ENCODE results near the gene GARRE1. TPM values are rescaled to one million over a fixed set of nuclear protein-coding genes. Genes with fewer than 3 reads are reported as not detected.
"Not testable (repeated sequence)": the region's sequence is repeated elsewhere in the genome, so short reads cannot be mapped to it uniquely, and the experiment has no call there.

The GARRE1 gene, protein sequence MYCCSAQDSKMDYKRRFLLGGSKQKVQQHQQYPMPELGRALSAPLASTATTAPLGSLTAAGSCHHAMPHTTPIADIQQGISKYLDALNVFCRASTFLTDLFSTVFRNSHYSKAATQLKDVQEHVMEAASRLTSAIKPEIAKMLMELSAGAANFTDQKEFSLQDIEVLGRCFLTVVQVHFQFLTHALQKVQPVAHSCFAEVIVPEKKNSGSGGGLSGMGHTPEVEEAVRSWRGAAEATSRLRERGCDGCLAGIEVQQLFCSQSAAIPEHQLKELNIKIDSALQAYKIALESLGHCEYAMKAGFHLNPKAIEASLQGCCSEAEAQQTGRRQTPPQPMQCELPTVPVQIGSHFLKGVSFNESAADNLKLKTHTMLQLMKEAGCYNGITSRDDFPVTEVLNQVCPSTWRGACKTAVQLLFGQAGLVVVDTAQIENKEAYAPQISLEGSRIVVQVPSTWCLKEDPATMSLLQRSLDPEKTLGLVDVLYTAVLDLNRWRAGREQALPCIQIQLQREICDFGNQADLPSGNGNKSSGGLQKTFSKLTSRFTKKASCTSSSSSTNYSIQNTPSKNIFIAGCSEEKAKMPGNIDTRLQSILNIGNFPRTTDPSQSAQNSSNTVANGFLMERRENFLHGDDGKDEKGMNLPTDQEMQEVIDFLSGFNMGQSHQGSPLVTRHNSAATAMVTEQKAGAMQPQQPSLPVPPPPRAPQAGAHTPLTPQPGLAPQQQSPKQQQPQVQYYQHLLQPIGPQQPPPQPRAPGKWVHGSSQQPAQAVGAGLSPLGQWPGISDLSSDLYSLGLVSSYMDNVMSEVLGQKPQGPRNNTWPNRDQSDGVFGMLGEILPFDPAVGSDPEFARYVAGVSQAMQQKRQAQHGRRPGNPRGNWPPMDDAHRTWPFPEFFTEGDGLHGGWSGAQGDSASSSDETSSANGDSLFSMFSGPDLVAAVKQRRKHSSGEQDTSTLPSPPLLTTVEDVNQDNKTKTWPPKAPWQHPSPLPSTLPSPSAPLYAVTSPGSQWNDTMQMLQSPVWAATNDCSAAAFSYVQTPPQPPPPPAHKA (N-terminal part only)
- total RNA-seq (10 to 100 TPM; 13.6 to 30.0 (median 22.5) TPM), polyA plus RNA-seq (10 to 100 TPM; 13.3 to 39.1 TPM)
- long read RNA-seq, donor 1, partial matches to known transcripts = 9 of 16 reads
- long read RNA-seq, donor 1, other reads (novel, unspliced or antisense) = 6 of 16 reads
- long read RNA-seq, donor 2, partial matches to known transcripts = 43 of 45 reads
- long read RNA-seq, donor 2, other reads (novel, unspliced or antisense) = 0 of 45 reads
- long read RNA-seq, donor 3, full-length matches to known transcripts = 6 of 30 reads
- long read RNA-seq, donor 3, partial matches to known transcripts = 21 of 30 reads
- long read RNA-seq, donor 3, other reads (novel, unspliced or antisense) = 3 of 30 reads

DNA sequence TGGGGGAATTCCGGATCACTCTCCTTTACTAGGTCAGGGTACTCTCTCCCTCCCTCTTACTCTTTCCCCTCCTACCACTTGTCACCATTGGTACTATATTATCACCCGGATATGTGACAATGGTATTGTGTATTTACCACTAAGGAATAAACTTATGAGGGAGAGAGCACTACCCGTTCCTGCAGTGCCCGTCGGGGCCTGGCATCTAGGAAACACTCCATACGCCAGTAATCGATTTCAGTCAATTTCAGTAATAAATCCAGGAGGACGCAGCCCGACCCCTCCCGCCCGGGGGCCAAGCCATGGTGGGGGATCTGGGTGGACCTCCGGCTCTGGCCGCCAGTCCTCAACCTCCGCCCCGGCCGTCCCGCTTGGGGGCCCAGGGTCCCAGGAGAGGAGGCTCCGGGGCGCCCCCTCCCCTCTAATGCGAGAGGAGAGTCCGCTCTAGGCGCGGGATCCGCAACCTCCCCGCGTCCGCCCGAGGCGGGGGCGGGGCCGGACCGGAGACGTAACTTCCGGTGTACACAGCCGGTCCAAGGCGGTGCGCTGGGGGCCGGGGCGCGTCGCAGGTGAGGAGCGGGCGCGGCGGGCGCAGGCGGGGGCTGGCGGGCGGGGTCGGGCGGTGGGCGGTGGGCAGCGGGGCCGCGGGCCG, at the start of gene GARRE1:
TSS of gene GARRE1 (plus strand) at position 509 of the 652 bp plus-strand sequence. CDS start 45,920 bp downstream, outside the sequence.
- intact Hi-C loops (cut with DNase I) = no loop called here
- Histone ChIP-seq H3K36me3 (no peaks in the 10 kb centered on the region), H3K9me3 (no peaks in the 10 kb centered on the region), H3K27ac (peak within 1 kb of the TSS; percentile 86 to 91), H3K4me3 (peak within 1 kb of the TSS; percentile 80), H3K27me3 (no peaks in the 10 kb centered on the region), H3K4me1 (ENCODE audit: insufficient read depth) (peaks cover 7% of the 10 kb centered on the region)
- 0 to 2% (median 0%) methylated on average over 24 to 56 of the region's 56 CpGs for WGBS, 3 donors
- DNase-seq = peak; percentile 87 to 92 (median 92)
- TF ChIP-seq POLR2A (IDR thresholded peaks at IDR 0.05) (peak; percentile 81), EP300 (IDR thresholded peaks at IDR 0.05) (no peak)

DNA sequence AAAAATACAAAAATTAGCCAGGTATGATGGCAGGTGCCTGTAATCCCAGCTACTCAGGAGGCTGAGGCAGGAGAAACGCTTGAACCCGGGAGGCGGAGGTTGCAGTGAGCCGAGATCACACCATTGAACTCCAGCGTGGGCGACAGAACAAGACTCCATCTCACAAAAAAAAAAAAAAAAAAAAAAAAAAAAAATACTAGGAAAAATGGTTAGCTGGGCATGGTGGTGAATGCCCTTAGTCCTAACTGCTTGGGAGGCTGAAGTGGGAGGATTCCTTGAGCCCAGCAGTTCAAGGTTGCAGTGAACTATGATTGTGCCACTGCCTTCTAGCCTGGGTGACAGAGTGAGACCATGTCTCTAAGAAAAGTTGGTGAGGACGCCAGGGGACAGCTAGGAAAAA, 49.0 kb upstream of the GARRE1 start:
- intact Hi-C loops (cut with DNase I); H3K27ac ChIP-seq; H3K4me3 ChIP-seq; H3K36me3 ChIP-seq; H3K27me3 ChIP-seq; H3K9me3 ChIP-seq; H3K4me1 ChIP-seq (ENCODE audit: insufficient read depth); DNase-seq: not testable (repeated sequence)
- WGBS, 3 donors = 92 to 96% (median 95%) methylated on average over 7 of the region's 7 CpGs

DNA sequence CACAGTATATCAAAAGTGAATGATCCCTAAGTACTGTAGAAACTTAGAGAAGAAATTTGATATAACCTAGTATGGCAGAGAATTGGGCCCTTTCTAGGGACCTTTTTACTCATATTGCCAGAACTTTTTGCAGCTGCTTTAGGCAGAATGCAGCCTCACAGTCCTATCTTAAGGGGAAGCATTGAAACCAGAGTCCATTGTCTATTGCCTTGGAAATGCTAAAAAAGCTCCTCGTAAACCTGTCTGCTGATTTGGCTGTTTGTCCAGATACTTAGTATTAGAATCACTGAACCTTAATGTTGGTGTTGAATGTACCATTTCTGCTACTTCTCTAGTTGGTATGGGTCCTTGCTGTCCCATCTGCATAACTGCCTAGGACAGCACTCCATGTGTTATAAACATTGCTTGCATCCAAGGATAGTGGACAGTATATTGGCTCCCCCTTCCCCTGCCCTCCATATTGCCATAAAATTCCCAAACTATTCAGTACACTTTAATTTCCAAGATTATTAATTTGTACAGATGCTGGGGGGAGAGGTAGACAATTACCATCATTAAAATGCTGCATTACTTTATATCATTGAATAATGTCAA, 46.0 kb upstream of the GARRE1 start:
- H3K36me3 ChIP-seq = no peaks in the 10 kb centered on the region
- TF ChIP-seq, protein P1, sequence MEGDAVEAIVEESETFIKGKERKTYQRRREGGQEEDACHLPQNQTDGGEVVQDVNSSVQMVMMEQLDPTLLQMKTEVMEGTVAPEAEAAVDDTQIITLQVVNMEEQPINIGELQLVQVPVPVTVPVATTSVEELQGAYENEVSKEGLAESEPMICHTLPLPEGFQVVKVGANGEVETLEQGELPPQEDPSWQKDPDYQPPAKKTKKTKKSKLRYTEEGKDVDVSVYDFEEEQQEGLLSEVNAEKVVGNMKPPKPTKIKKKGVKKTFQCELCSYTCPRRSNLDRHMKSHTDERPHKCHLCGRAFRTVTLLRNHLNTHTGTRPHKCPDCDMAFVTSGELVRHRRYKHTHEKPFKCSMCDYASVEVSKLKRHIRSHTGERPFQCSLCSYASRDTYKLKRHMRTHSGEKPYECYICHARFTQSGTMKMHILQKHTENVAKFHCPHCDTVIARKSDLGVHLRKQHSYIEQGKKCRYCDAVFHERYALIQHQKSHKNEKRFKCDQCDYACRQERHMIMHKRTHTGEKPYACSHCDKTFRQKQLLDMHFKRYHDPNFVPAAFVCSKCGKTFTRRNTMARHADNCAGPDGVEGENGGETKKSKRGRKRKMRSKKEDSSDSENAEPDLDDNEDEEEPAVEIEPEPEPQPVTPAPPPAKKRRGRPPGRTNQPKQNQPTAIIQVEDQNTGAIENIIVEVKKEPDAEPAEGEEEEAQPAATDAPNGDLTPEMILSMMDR (IDR thresholded peaks at IDR 0.05) = no peak
- no peak for TF ChIP-seq POLR2A (IDR thresholded peaks at IDR 0.05)
- 96 to 98% (median 97%) methylated on average over 1 of the region's 1 CpG for WGBS, 3 donors
- no peaks in the 10 kb centered on the region for H3K27me3 ChIP-seq
- DNase-seq = no peak
- intact Hi-C loops (cut with DNase I) = no loop called here
- H3K9me3 ChIP-seq = no peaks in the 10 kb centered on the region
- H3K4me1 ChIP-seq (ENCODE audit: insufficient read depth) = no peaks in the 10 kb centered on the region
- H3K4me3 ChIP-seq = no peak overlapping the region
- no peak overlapping the region for H3K27ac ChIP-seq

DNA sequence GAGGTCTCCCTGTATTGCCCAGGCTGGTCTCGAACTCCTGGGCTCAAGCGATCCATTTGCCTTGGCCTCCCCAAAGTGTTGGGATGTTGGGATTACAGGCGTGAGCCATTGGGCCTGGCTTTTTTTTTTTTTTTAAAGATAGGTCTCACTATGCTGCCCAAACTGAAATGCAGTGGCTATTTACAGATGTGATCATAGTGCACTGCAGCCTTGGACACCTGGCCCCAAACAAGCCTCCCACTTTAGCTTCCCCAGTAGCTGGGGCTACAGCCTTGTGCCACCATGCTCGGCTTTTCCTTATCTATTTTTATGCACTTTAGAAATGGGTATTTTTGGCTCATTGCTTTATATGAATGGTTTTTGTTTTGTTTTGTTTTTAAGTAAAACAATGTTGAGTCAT, 44.6 kb upstream of the GARRE1 start:
- Histone ChIP-seq H3K4me1 (ENCODE audit: insufficient read depth) (no peaks in the 10 kb centered on the region), H3K27me3 (no peaks in the 10 kb centered on the region), H3K36me3 (no peaks in the 10 kb centered on the region), H3K4me3 (no peak overlapping the region), H3K9me3 (no peaks in the 10 kb centered on the region), H3K27ac (no peak overlapping the region)
- intact Hi-C loops (cut with DNase I) = no loop called here
- WGBS, 3 donors = 58 to 83% (median 69%) methylated on average over 4 of the region's 4 CpGs
- TF ChIP-seq POLR2A (IDR thresholded peaks at IDR 0.05) (no peak), EP300 (IDR thresholded peaks at IDR 0.05) (no peak)
- TF ChIP-seq, protein P1 (IDR thresholded peaks at IDR 0.05) = no peak
- DNase-seq = no peak

Data from ovary (tissue), 10 donors.